GM12878 (cell line): Measurements from ENCODE around the gene SMOC2. TPM values are rescaled to one million over a fixed set of nuclear protein-coding genes. Genes with fewer than 3 reads are reported as not detected.

Experiments
- ATAC-seq: fragments of 200-7000 bp; cut with Tn5 transposase; 3 replicates; pipeline ENCODE4 v1.9.1; 2020; ENCODE audit warnings: mild to moderate bottlenecking, moderate library complexity
- BruUV-seq: library from RNA; stranded (reverse); fragments of 400-500 nt; replicated peaks from 2 replicates; lab custom pipeline; 2021; lab: Mats Ljungman, UMichigan
- CTCF ChIA-PET: fragments of 300-600 bp; sonication (Branson Sonifier 250); formaldehyde crosslinking; extraction: SDS; loops from one replicate; lab custom pipeline; 2021; ENCODE audit warnings: inconsistent platforms; lab: Yijun Ruan, JAX
- POLR2A ChIA-PET: fragments of 350-600 bp; formaldehyde crosslinking; extraction: SDS; loops from one replicate; lab custom pipeline; 2021; ENCODE audit warnings: inconsistent platforms; lab: Charles Lee
- RAD21 ChIA-PET: fragments of 300-600 bp; sonication (Branson Sonifier 250); formaldehyde crosslinking; loops from one replicate; lab custom pipeline; 2023; ENCODE audit warnings: antibody characterized with exemption; ENCODE audit not compliant: unreplicated experiment; lab: Charles Lee
- SMC1A ChIA-PET: fragments of 300-600 bp; sonication (Branson Sonifier 250); formaldehyde crosslinking; loops from one replicate; lab custom pipeline; 2023; ENCODE audit not compliant: unreplicated experiment, uncharacterized antibody; lab: Charles Lee
- DNase-seq: peaks from one replicate; pipeline ENCODE4 v3.0.0-alpha.2; 2011; ENCODE audit warnings: low read depth, low spot score
- FAIRE-seq: peaks from 3 replicates; lab custom pipeline; 2011; peaks lifted over from hg19 to GRCh38; lab: Jason Lieb, UNC
- H2AFZ ChIP-seq: 2 replicates; pipeline ENCODE4 v1.6.0; 2011; ENCODE audit warnings: low read depth, low read length, control low read depth; ENCODE audit not compliant: control insufficient read depth
- H3K27ac ChIP-seq: 2 replicates; pipeline ENCODE4 v1.5.1; 2011; ENCODE audit warnings: control low read depth; ENCODE audit not compliant: control insufficient read depth, insufficient read depth
- H3K27me3 ChIP-seq, 2 experiments: replicated peaks in 1 of 2; 2 replicates each; pipeline versions ENCODE4 v1.6.0 to v1.6.1; 2011; ENCODE audit warnings: low read length in 1 of 2; ENCODE audit not compliant: control insufficient read depth in 2 of 2, insufficient read depth in 2 of 2
- H3K36me3 ChIP-seq, 2 experiments: 2 replicates each; pipeline ENCODE4 v1.5.1; 2011; ENCODE audit warnings: low read length in 1 of 2; ENCODE audit not compliant: control insufficient read depth in 2 of 2, insufficient read depth in 2 of 2
- H3K4me1 ChIP-seq: 2 replicates; pipeline ENCODE4 v1.6.1; 2011; ENCODE audit warnings: mild to moderate bottlenecking, low read length, moderate library complexity, mixed read lengths; ENCODE audit not compliant: control insufficient read depth, insufficient read depth
- H3K4me2 ChIP-seq: 2 replicates; pipeline ENCODE4 v1.6.0; 2011; ENCODE audit warnings: control low read depth; ENCODE audit not compliant: control insufficient read depth, insufficient read depth
- H3K4me3 ChIP-seq: fragments of 200-600 bp; sonication (generic); 2 replicates; pipeline ENCODE4 v1.5.1; 2016
- H3K79me2 ChIP-seq: 2 replicates; pipeline ENCODE4 v1.6.0; 2011; ENCODE audit warnings: low read length; ENCODE audit not compliant: control insufficient read depth, insufficient read depth
- H3K9ac ChIP-seq: 2 replicates; pipeline ENCODE4 v1.8.0; 2011; ENCODE audit warnings: low read length, control low read depth, mixed read lengths; ENCODE audit not compliant: control insufficient read depth, insufficient read depth
- H3K9me3 ChIP-seq: replicated peaks from 3 replicates; pipeline ENCODE4 v1.5.1; 2011; ENCODE audit warnings: mild to moderate bottlenecking, low read length; ENCODE audit not compliant: control insufficient read depth, insufficient read depth
- H4K20me1 ChIP-seq: 2 replicates; pipeline ENCODE4 v1.6.0; 2011; ENCODE audit not compliant: control insufficient read depth, insufficient read depth
- ASH2L ChIP-seq: fragments of 300-600, 200-600 bp; sonication (generic); IDR thresholded peaks from 2 replicates; pipeline ENCODE4 v1.6.1; 2017; ENCODE audit warnings: low read depth, mild to moderate bottlenecking, borderline replicate concordance
- BCL11A ChIP-seq: IDR thresholded peaks from 2 replicates; pipeline ENCODE4 v1.6.1; 2011; ENCODE audit warnings: low read depth, low read length
- BRCA1 ChIP-seq: IDR thresholded peaks from 2 replicates; pipeline ENCODE4 v1.6.1; 2011; ENCODE audit warnings: low read depth, low read length, improper control_type of control experiment
- CREM ChIP-seq: IDR thresholded peaks from 2 replicates; pipeline ENCODE4 v1.6.1; 2014; ENCODE audit warnings: antibody characterized with exemption, low read depth
- MYC ChIP-seq: IDR thresholded peaks from 2 replicates; pipeline ENCODE4 v1.6.1; 2011; ENCODE audit warnings: mild to moderate bottlenecking, low read length, moderate library complexity, inconsistent platforms; ENCODE audit not compliant: insufficient read depth, insufficient replicate concordance, insufficient read length, severe bottlenecking
- PAX5 ChIP-seq: IDR thresholded peaks from 2 replicates; pipeline ENCODE4 v1.6.1; 2011; ENCODE audit warnings: low read depth, low read length, borderline replicate concordance
- SMARCA5 ChIP-seq: fragments of 450-650 bp; IDR thresholded peaks from 2 replicates; pipeline ENCODE4 v1.6.1; 2017; ENCODE audit warnings: mild to moderate bottlenecking
- SUPT20H ChIP-seq: IDR thresholded peaks from 2 replicates; pipeline ENCODE4 v1.6.1; 2011; ENCODE audit warnings: low read depth, mild to moderate bottlenecking, low read length, moderate library complexity, borderline replicate concordance; ENCODE audit not compliant: control insufficient read depth
- ZSCAN29 ChIP-seq: fragments of 450-650 bp; IDR thresholded peaks from 2 replicates; pipeline ENCODE4 v1.6.1; 2017; ENCODE audit warnings: mild to moderate bottlenecking, moderate library complexity
- WGBS: methylation state at CpG from one replicate; pipeline ENCODE4 v1.1.6; 2016; ENCODE audit warnings: low lambda C conversion rate; ENCODE audit not compliant: insufficient replicate concordance, insufficient coverage; ENCODE audit errors: missing lambda C conversion rate; 5-methylcytosine and 5-hydroxymethylcytosine counted together
- in situ Hi-C: fragments of 300-500 bp; cut with MboI; formaldehyde crosslinking; loops from 9 replicates; pipeline ENCODE4 v1.14.3; 2018; ENCODE audit warnings: mixed read lengths
- intact Hi-C: fragments of 100-400 bp; cut with micrococcal nuclease; formaldehyde crosslinking; loops from one replicate; pipeline ENCODE4 v1.14.2; 2022; ENCODE audit not compliant: unreplicated experiment
- polyA plus RNA-seq, 11 experiments: library from polyadenylated mRNA; depleted of rRNA in 4 of 11; unstranded in 6 of 11; stranded (reverse) in 5 of 11; fragments of >200 nt; fragmentation: Nextera tagmentation in 4 of 11; fragmentation: Illumina TruSeq in 1 of 11; extraction: Ambion mirVana in 4 of 11; extraction: Trizol in 1 of 11; gene quantifications; 1 replicate in 1 of 11; 2 replicates in 10 of 11; pipeline versions ENCODE4 v1.2.1 to v1.2.3, GENCODE V29; 2011 to 2016; ENCODE audit warnings: inconsistent platforms in 2 of 11, missing spikeins in 2 of 11, low read depth in 1 of 11
- total RNA-seq, 4 experiments: library from RNA; depleted of rRNA in 3 of 4; stranded (reverse); fragments of >200 nt in 3 of 4; fragmentation: Illumina TruSeq in 1 of 4; extraction: Trizol in 1 of 4; gene quantifications; 2 replicates each; pipeline versions ENCODE4 v1.2.1 to v1.2.3, GENCODE V29; 2013 to 2021
- TF ChIP-seq, protein P1 (sequence below): fragments of 150-350 bp; IDR thresholded peaks from 2 replicates; pipeline ENCODE4 v1.6.1; 2016; ENCODE audit warnings: low read depth, low read length
- TF ChIP-seq, protein P2 (sequence below): fragments of 450-650 bp; IDR thresholded peaks from 2 replicates; pipeline ENCODE4 v1.6.1; 2017; ENCODE audit warnings: mild to moderate bottlenecking, low read depth, inconsistent platforms; ENCODE audit not compliant: poor library complexity, severe bottlenecking
- TF ChIP-seq, protein P3 (sequence below): fragments of 450-650 bp; IDR thresholded peaks from 2 replicates; pipeline ENCODE4 v1.6.1; 2017; ENCODE audit warnings: antibody characterized with exemption, mild to moderate bottlenecking, moderate library complexity

SMOC2 gene
- total and polyA plus RNA-seq, 10 of the 15 experiments (the other 5 are each of a cell fraction or from before 2014, with no cell fraction given), result 0.10 to 0.12 TPM; not detected in 8

DNA sequence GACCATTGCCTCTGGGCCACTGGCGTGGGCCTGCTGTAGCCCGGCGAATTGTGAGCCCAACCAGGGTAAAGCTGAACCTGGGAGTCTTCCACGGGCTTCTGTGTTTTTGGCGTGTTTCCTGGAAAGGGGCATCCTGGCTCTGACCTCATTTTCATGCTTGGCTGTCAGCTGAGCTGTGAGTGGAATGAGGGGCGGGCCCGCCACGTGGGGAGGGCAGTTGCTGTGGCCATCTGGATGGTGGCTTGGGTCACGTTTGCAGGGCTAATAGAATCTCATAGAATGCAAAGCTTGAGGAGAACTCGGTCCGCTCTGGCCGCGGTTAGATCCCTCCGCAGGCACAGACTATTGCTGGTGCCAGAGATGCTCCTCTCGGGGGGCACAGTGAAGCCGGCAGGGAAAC, 263.0 kb downstream of the SMOC2 start:
- ChIA-PET CTCF (no interaction called here), RAD21 (no interaction called here), POLR2A (no interaction called here), SMC1A (no interaction called here)
- ATAC-seq (no peak), FAIRE-seq (no peak), DNase-seq (no peak)
- Histone ChIP-seq H3K79me2 (no peaks in the 10 kb centered on the region), H4K20me1 (no peaks in the 10 kb centered on the region), H3K4me2 (no peak overlapping the region), H3K36me3 (no peaks in the 10 kb centered on the region), H3K4me3 (no peak overlapping the region), H3K27ac (no peak overlapping the region), H2AFZ (no peak overlapping the region), H3K9ac (no peak overlapping the region), H3K4me1 (no peaks in the 10 kb centered on the region), H3K27me3 (no peaks in the 10 kb centered on the region), H3K9me3 (no peaks in the 10 kb centered on the region)
- intact Hi-C loops, result no loop called here
- 47% methylated on average over 16 of the region's 16 CpGs for WGBS
- in situ Hi-C loops, result no loop called here
- no TSS peak for BruUV-seq
- TF ChIP-seq MYC (no peak), BCL11A (no peak), CREM (no peak), ZSCAN29 (no peak), SUPT20H (no peak), PAX5 (no peak), SMARCA5 (no peak), ASH2L (no peak), BRCA1 (no peak)
- TF ChIP-seq, protein P1, sequence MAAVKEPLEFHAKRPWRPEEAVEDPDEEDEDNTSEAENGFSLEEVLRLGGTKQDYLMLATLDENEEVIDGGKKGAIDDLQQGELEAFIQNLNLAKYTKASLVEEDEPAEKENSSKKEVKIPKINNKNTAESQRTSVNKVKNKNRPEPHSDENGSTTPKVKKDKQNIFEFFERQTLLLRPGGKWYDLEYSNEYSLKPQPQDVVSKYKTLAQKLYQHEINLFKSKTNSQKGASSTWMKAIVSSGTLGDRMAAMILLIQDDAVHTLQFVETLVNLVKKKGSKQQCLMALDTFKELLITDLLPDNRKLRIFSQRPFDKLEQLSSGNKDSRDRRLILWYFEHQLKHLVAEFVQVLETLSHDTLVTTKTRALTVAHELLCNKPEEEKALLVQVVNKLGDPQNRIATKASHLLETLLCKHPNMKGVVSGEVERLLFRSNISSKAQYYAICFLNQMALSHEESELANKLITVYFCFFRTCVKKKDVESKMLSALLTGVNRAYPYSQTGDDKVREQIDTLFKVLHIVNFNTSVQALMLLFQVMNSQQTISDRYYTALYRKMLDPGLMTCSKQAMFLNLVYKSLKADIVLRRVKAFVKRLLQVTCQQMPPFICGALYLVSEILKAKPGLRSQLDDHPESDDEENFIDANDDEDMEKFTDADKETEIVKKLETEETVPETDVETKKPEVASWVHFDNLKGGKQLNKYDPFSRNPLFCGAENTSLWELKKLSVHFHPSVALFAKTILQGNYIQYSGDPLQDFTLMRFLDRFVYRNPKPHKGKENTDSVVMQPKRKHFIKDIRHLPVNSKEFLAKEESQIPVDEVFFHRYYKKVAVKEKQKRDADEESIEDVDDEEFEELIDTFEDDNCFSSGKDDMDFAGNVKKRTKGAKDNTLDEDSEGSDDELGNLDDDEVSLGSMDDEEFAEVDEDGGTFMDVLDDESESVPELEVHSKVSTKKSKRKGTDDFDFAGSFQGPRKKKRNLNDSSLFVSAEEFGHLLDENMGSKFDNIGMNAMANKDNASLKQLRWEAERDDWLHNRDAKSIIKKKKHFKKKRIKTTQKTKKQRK, result no peak
- TF ChIP-seq, protein P2, sequence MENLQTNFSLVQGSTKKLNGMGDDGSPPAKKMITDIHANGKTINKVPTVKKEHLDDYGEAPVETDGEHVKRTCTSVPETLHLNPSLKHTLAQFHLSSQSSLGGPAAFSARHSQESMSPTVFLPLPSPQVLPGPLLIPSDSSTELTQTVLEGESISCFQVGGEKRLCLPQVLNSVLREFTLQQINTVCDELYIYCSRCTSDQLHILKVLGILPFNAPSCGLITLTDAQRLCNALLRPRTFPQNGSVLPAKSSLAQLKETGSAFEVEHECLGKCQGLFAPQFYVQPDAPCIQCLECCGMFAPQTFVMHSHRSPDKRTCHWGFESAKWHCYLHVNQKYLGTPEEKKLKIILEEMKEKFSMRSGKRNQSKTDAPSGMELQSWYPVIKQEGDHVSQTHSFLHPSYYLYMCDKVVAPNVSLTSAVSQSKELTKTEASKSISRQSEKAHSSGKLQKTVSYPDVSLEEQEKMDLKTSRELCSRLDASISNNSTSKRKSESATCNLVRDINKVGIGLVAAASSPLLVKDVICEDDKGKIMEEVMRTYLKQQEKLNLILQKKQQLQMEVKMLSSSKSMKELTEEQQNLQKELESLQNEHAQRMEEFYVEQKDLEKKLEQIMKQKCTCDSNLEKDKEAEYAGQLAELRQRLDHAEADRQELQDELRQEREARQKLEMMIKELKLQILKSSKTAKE, result no peak
- TF ChIP-seq, protein P3, sequence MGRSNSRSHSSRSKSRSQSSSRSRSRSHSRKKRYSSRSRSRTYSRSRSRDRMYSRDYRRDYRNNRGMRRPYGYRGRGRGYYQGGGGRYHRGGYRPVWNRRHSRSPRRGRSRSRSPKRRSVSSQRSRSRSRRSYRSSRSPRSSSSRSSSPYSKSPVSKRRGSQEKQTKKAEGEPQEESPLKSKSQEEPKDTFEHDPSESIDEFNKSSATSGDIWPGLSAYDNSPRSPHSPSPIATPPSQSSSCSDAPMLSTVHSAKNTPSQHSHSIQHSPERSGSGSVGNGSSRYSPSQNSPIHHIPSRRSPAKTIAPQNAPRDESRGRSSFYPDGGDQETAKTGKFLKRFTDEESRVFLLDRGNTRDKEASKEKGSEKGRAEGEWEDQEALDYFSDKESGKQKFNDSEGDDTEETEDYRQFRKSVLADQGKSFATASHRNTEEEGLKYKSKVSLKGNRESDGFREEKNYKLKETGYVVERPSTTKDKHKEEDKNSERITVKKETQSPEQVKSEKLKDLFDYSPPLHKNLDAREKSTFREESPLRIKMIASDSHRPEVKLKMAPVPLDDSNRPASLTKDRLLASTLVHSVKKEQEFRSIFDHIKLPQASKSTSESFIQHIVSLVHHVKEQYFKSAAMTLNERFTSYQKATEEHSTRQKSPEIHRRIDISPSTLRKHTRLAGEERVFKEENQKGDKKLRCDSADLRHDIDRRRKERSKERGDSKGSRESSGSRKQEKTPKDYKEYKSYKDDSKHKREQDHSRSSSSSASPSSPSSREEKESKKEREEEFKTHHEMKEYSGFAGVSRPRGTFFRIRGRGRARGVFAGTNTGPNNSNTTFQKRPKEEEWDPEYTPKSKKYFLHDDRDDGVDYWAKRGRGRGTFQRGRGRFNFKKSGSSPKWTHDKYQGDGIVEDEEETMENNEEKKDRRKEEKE, result no peak
